Kidney tubule cell (primary cell): ENCODE results near the gene RNASET2.
"Not testable (repeated sequence)": the region's sequence is repeated elsewhere in the genome, so short reads cannot be mapped to it uniquely, and the experiment has no call there.

Experiments used
- DNase-seq: peaks from one replicate; pipeline ENCODE4 v3.0.0-alpha.2; 2018; ENCODE audit warnings: low spot score

RNASET2 gene

GRCh38 chr6:166902211-166902755, 54.1 kb downstream of the RNASET2 start:
- DNase-seq, result no peak

DNA sequence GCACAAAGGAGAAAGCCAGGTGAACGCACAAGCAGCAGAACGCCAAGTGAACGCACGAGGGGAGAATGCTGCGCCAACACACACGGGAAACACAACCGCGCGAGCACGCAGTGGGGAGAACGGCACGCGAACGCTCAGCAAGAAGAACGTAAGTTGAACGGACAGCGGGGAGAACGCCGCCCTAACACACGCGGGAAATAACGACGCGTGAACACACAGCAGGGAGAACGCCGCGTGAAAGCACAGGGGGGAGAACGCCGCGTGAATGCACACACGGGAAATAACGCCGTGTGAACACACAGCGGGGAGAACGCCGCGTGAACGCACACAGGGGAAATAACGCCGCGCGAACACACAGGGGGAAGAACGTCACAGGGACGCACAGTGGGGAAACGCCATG, 54.7 kb downstream of the RNASET2 start:
- DNase-seq, result no peak

GRCh38 chr6:166900956-166901607, 55.3 kb downstream of the RNASET2 start:
- DNase-seq, result no peak

DNA sequence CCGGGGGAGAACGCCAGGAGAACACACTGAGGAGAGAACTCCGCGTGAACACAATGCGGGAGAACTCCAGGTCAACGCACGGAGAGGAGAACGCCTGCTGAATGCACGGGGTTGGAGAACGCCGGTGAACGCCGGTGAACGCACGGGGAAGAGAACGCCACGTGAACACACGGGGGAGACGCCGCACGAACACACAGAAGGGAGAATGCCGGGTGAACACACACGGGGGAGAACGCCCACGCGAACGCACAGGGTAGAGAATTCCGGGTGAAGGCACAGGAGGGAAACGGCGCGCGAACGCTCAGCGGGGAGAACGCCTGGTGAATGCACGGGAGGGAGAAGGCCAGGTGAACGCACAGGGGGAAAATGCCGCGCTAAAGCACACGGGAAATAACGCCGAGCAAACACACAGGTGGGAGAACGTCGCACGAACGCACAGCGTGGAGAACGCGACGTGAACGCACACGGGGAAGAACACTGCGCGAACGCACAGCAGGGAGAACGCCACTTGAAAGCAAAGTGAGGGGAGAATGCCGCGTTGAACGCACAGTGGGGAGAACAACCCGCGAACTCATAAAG, 56.1 kb downstream of the RNASET2 start:
- no peak for DNase-seq

- DNase-seq, result no peak
Measured at GRCh38 chr6:166898910-166899309, 57.4 kb downstream of the RNASET2 start.

DNA sequence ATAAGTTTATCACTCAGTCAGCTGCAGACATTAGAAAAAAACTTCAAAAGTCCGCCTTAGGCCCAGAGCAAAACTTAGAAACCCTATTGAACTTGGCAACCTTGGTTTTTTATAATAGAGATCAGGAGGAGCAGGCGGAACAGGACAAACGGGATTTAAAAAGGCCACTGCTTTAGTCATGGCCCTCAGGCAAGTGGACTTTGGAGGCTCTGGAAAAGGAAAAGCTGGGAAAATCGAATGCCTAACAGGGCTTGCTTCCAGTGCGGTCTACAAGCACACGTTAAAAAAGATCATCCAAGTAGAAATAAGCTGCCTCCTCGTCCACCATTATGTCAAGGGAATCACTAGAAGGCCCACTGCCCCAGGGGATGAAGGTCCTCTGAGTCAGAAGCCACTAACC, 61.7 kb downstream of the RNASET2 start:
- DNase-seq, result not testable (repeated sequence)

DNA sequence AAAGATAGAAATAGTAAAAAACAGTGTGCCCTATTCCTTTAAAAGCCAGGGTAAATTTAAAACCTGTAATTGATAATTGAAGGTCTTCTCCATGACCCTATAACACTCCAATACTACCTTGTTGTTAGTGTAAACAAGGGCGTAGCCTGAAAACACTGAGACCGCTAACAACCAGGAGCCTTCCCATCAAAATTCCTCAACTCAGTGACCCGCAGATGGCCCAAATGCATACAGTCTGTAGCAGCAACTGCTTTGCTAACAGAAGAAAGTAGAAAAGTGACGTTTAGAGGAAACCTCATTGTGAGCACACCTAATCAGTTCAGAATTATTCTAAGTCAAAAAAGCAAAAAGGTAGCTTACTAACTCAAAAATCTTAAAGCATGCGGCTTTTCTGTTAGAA, 63.9 kb downstream of the RNASET2 start:
- not testable (repeated sequence) for DNase-seq

DNA sequence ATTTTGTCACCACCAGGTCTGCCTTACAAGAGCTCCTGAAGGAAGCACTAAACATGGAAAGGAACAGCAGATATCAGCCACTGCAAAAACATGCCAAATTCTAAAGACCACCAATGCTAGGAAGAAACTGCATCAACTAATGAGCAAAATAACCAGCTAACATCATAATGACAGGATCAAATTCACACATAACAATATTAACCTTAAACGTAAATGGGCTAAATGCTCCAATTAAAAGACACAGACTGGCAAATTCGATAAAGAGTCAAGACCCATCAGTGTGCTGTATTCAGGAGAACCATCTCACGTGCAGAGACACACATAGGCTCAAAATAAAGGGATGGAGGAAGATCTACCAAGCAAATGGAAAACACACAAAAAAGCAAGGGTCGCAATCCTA, 69.6 kb downstream of the RNASET2 start:
- not testable (repeated sequence) for DNase-seq

DNA sequence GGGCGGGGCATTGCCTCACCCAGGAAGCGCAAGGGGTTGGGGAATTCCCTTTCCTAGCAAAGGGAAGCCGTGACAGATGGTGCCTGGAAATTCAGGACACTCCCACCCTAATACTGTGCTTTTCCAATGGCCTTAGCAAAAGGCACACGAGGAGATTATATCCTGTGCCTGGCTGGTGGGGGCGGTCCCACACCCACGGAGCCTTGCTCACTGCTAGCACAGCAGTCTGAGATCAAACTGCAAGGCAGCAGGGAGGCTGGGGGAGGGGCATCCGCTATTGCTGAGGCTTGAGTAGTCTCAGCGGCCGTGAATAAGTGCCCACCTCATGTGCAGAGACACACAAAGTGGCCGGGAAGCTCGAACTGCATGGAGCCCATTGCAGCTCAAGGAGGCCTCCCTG, 71.4 kb downstream of the RNASET2 start:
- not testable (repeated sequence) for DNase-seq

- DNase-seq, result no peak
Measured at GRCh38 chr6:166879594-166879993, 76.8 kb downstream of the RNASET2 start.
